ENCODE results near the gene MND1. TPM values are rescaled to one million over a fixed set of nuclear protein-coding genes. Genes with fewer than 3 reads are reported as not detected.
"Not testable (repeated sequence)": the region's sequence is repeated elsewhere in the genome, so short reads cannot be mapped to it uniquely, and the experiment has no call there.

The MND1 gene
- total RNA-seq, 1 donor from 2014 or later = 2.3 TPM

- no peaks in the 10 kb centered on the region for H3K27me3 ChIP-seq (ENCODE audit: control insufficient read depth, insufficient read depth, low read length)
- no peaks in the 10 kb centered on the region for H3K36me3 ChIP-seq (ENCODE audit: control insufficient read depth, insufficient read depth, low read length)
- no peak for TF ChIP-seq CTCF (IDR thresholded peaks at IDR 0.05; ENCODE audit: insufficient read depth, low read length, poor library complexity, severe bottlenecking)
- no peak overlapping the region for H3K4me3 ChIP-seq (ENCODE audit: low read depth, low read length)
- DNase-seq (ENCODE audit: low read depth) = no peak
Observed at GRCh38 chr4:153408932-153409331, 64.4 kb downstream of the MND1 start.

- TF ChIP-seq CTCF (IDR thresholded peaks at IDR 0.05; ENCODE audit: insufficient read depth, low read length, poor library complexity, severe bottlenecking) = no peak
- no peaks in the 10 kb centered on the region for H3K36me3 ChIP-seq (ENCODE audit: control insufficient read depth, insufficient read depth, low read length)
- no peak for DNase-seq (ENCODE audit: low read depth)
- no peaks in the 10 kb centered on the region for H3K27me3 ChIP-seq (ENCODE audit: control insufficient read depth, insufficient read depth, low read length)
- H3K4me3 ChIP-seq (ENCODE audit: low read depth, low read length) = no peak overlapping the region
Observed at GRCh38 chr4:153409412-153409811, 64.9 kb downstream of the MND1 start.

GRCh38 chr4:153409924-153410501 is 65.5 kb downstream of the MND1 start:
- H3K36me3 ChIP-seq (ENCODE audit: control insufficient read depth, insufficient read depth, low read length) = no peaks in the 10 kb centered on the region
- TF ChIP-seq CTCF (IDR thresholded peaks at IDR 0.05; ENCODE audit: insufficient read depth, low read length, poor library complexity, severe bottlenecking) = no peak
- no peak for DNase-seq (ENCODE audit: low read depth)
- H3K4me3 ChIP-seq (ENCODE audit: low read depth, low read length) = no peak overlapping the region
- H3K27me3 ChIP-seq (ENCODE audit: control insufficient read depth, insufficient read depth, low read length) = no peaks in the 10 kb centered on the region

- Histone ChIP-seq H3K27me3 (ENCODE audit: control insufficient read depth, insufficient read depth, low read length) (no peaks in the 10 kb centered on the region), H3K4me3 (ENCODE audit: low read depth, low read length) (no peak overlapping the region), H3K36me3 (ENCODE audit: control insufficient read depth, insufficient read depth, low read length) (no peaks in the 10 kb centered on the region)
- DNase-seq (ENCODE audit: low read depth) = no peak
- no peak for TF ChIP-seq CTCF (IDR thresholded peaks at IDR 0.05; ENCODE audit: insufficient read depth, low read length, poor library complexity, severe bottlenecking)
Observed at GRCh38 chr4:153413842-153414241, 69.4 kb downstream of the MND1 start.

- H3K27me3 ChIP-seq (ENCODE audit: control insufficient read depth, insufficient read depth, low read length); H3K4me3 ChIP-seq (ENCODE audit: low read depth, low read length); H3K36me3 ChIP-seq (ENCODE audit: control insufficient read depth, insufficient read depth, low read length); DNase-seq (ENCODE audit: low read depth): not testable (repeated sequence)
Observed at GRCh38 chr4:153416456-153416855, 72.0 kb downstream of the MND1 start.

GRCh38 chr4:153418121-153418520 is 73.6 kb downstream of the MND1 start:
- DNase-seq (ENCODE audit: low read depth) = no peak
- H3K36me3 ChIP-seq (ENCODE audit: control insufficient read depth, insufficient read depth, low read length) = no peaks in the 10 kb centered on the region
- H3K4me3 ChIP-seq (ENCODE audit: low read depth, low read length) = no peak overlapping the region
- TF ChIP-seq CTCF (IDR thresholded peaks at IDR 0.05; ENCODE audit: insufficient read depth, low read length, poor library complexity, severe bottlenecking) = no peak
- no peaks in the 10 kb centered on the region for H3K27me3 ChIP-seq (ENCODE audit: control insufficient read depth, insufficient read depth, low read length)

Measured in kidney epithelial cell (primary cell).